Activated T-helper 1 cell treated with anti-CD3 and anti-CD28 coated beads, Interleukin-2, amount 50 U/mL, for 16 hours (primary cell): ENCODE results near the gene IGFL3.
"Not testable (repeated sequence)": the region's sequence is repeated elsewhere in the genome, so short reads cannot be mapped to it uniquely, and the experiment has no call there.

Experiments
- DNase-seq, 2 donors: peaks; one replicate each; pipeline ENCODE4 v3.0.0-alpha.2; 2020; ENCODE audit warnings: low read depth in 1 of 2, low spot score in 1 of 2

IGFL3 gene

DNA sequence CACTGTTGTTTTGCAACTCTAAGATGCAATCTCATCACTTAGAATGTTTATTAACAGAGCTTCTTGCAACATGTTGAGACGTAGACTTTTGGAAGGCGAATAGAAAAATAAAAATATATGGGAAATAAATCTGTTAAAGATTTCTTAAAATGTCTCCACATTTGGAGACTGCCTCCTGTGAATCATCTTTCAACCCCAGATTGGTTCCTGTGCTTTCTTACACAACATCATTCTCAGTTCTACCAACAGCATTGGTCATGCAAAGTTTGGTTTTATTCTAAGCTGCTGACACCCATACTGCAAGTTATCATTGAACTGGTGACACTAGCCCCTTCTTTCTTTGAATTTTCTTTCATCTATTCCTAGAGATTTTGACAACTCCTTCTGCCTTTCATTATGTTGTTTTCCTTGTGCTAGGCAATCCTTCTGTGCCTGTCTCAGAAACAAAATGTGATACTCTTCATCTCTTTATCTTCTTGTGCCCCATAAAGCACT, 1.6 kb upstream of the IGFL3 start:
- no peak for DNase-seq

GRCh38 chr19:46125447-46125846, 959 bp upstream of the IGFL3 start:
- DNase-seq, result no peak

DNA sequence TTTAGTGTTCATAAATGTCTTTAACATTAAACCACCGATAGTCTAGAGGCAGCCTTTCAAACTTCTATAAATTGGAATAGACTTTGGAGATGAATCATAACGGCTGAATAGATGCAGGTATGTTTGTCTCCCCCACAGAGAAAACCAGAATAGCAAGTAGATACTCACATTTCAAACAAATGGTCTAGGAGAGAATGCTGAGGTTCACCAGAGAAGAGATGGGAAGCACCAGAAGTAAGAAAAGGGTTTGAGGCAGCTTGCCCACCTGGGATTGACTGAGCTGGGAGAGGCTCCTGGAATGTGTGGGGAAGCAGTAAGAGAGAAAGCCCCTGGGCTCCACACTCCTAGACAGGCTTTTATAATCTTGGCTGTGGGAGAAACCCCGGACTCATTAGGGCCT, 6.4 kb downstream of the IGFL3 start:
- no peak for DNase-seq

DNA sequence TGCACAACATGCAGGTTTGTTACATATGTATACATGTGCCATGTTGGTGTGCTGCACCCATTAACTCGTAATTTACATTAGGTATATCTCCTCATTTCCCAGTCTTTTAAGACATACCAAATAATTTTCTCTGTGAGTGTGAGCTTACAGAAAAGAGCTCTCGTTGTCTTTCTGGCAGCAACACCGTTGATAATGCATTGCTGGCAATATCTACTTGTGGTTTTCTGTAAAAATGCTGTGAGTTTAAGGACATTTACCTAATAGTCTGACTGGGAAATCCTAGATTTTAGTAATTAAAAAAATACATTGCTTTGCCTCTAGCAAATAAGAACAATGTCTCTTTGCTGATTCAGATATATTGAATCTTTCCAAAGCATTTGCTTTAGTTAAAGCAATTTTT, 8.4 kb downstream of the IGFL3 start:
- DNase-seq, result no peak

DNA sequence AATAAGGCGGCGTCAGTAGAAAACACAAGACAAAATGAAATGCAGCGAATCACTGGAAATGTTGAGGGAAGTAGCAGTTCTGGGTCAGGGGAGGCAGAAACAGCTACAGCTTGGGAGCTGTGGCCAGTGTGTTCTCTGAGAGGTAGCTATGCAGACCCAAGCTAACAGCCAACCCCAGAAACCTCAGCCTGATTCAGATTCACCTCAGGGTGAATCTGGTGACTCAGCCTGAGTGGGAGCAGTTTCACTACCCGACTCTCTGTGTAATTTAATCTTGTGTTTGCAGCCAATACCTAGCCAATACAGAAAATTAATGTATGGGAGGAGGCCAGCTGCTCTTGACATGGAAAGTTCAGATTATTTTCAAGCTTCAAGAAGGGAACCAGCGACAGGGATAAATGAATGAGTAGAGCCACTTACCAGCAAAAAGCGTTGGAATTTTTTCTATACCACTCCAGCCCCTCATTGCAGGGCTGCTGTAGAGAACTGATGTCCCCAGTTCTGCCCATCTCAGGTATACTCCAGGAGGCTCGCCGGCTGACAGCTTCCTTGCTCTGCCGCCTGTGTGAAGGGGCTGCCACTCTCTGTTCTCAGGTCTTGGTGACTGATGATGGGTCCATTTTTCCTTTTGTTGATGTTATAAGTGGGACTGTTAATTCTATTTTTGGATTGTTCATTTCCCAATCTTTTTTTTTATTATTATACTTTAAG, 8.9 kb downstream of the IGFL3 start:
- peak in 1 of 2 donors; percentile 5 for DNase-seq

DNA sequence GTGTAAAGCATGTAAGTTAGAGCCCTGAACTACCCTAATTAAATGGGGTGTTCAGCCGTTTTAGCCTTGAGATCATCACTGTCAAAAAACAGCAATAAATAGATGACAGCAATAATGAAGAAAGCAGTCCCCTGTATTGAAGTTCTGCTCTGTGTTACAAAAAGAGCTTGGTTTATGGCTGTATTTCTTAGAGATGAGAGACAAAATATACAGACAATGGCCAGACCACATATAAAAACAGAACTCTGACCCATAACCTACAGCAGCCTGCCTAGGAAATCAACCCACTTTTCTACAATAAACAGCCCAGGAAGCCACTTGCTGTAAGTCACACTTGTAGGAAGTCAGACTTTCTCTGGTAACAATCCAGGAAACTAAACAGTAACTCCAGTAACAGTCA, 10.8 kb downstream of the IGFL3 start:
- DNase-seq, result no peak

- DNase-seq, result no peak
These were observed 12.0 kb downstream of the IGFL3 start for GRCh38 chr19:46112527-46112926.

DNA sequence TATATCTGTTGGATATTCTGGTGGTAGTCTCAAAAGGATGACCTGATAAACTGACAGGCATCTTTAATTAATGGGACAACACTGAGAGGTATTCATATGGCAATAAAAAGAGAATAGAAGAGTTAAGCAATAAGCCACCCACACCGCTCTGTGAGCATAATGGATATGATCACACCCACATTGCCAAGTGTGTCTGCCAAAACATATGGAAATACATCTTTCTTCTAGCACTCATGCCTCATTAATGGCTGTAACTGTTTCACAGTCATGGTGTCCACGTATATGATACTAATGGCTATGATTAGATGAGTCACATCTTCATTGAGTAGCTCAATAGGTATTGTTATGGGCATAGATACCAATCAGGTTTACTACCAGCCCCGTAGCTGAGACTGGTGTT, 13.1 kb downstream of the IGFL3 start:
- no peak for DNase-seq

DNA sequence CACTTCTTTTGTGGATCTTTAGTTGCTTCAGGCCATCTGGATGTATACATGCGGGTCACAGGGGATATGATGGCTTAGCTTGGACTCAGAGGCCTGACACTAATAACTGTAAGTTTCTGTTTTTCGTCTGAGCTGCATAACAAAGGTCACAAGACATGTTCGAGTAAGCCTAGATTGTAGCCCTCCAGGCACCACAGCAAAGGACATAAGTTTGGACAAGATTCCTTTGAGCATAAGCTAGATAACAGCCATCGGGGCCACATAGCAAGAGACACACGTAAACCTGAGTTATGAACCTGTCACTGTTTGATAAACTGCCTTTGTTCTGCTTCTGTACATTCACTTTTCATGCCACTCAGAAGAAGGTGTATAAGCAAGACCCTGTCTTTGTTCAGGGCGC, 14.6 kb downstream of the IGFL3 start:
- no peak for DNase-seq

DNA sequence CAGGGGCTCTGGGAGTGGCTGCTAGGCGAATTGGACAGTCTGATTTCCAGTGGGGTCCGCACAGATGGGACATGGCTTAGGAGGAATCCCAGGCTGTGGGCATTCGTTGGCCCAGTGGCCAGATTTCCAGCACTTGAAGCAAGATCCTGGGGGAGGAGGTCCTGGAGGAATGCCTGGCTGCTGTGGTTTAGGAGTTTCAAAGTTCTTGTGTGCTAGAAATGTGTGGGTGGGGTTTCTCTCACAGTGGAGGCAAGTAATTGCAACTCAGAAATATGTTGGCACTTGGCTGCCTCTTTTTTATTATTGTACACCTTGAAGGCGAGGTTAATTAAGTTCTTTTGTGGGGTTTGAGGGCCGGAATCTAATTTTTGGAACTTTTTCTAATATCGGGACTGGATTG, 17.1 kb downstream of the IGFL3 start:
- DNase-seq, result no peak

DNA sequence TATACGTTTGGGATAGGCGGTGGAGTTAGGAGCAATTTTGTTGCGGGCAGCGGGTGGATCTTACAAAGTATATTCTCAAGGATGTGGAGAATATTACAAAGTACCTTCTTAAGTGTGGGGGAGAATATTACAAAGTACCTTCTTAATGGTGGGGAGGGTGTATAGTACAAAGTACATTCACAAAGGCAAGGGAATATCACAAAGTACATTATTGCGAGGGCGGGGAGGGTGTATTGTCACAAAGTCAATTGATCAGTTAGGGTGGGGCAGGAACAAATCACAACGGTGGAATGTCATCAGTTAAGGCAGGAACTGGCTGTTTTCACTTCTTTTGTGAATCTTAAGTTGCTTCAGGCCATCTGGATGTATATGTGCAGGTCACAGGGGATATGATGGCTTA, 22.2 kb downstream of the IGFL3 start:
- DNase-seq, result not testable (repeated sequence)

DNA sequence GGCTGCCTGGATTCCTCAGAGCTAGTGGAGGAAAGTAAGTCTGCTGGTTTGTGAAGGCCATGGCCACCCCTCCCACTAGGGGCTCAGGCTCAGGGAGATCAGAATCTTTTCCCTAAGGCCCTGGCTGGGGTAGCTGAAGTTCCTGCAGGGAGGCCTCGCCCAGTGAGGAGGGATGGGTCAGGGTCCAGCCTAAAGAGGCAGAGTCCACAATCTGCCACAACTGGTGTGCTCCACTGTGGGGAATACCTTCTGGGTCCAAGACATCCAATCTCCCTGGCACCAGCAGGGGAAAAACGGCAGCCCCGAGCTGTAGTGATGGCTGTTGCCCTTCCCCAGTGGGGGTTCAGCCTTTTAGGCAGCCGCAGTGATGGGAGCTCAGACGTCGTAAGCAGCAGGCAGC, 23.2 kb downstream of the IGFL3 start:
- DNase-seq, result no peak

DNA sequence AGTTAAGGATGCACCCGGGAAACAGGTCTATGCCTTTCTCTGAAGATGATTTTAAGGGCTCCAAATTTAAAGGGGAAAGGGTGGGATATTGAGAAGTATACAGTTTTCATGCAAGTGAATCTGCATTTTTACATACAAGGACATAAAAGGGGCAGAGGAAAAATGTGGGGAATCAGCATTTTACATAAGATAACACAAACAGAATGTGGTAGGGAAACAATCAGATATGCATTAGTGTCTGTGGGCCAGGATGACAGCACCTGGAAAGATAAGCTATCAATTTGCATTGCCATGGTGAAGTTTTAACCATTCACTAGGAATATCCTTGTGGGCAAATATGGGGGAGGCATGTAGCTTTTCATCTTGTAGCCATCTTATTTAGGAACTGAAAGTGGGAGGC, 24.1 kb downstream of the IGFL3 start:
- DNase-seq, result no peak

- no peak for DNase-seq
These were observed 34.0 kb downstream of the IGFL3 start for GRCh38 chr19:46090444-46090843.

- no peak for DNase-seq
These were observed 35.1 kb downstream of the IGFL3 start for GRCh38 chr19:46089432-46089831.

GRCh38 chr19:46088101-46088500, 36.4 kb downstream of the IGFL3 start:
- DNase-seq, result no peak

GRCh38 chr19:46085888-46086287, 38.6 kb downstream of the IGFL3 start:
- no peak for DNase-seq

DNA sequence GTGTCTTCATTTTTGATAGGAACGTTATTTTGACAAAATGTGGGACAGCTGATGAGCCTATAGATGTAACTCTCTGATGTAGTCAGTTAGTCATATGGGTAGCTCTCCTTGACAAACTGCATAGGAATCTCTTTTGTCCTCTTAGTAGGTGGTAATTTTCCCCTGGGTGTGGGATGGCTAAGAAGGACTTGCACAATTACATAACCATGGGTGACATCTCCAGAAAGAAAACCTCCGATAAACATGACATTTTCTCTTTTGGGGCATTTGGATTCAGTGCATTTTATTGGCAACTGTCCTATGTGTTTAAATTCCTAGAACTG, 41.8 kb downstream of the IGFL3 start:
- DNase-seq, result no peak

GRCh38 chr19:46081928-46082727, 42.4 kb downstream of the IGFL3 start:
- DNase-seq, result no peak

DNA sequence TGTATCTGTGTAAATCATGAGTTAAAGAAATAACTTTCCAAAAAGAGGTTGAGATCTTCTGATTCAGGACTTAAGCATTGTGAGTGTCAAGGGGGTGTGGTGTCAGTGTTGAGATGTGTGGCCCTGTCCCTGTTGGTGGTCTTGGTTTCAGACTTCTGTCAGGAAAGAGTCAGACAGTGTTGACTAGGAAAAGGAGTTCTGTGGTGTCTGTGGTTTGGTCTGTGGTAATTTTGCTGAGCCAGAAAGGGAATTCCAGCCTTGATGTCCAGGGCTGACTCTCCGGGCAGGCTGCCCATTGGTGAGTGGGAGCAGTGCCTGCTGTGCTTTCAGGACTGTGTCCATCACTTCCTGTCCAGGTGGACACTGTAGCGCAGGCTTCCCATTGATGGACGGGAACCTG, 43.9 kb downstream of the IGFL3 start:
- DNase-seq, result no peak

GRCh38 chr19:46079576-46079975, 44.9 kb downstream of the IGFL3 start:
- no peak for DNase-seq

DNA sequence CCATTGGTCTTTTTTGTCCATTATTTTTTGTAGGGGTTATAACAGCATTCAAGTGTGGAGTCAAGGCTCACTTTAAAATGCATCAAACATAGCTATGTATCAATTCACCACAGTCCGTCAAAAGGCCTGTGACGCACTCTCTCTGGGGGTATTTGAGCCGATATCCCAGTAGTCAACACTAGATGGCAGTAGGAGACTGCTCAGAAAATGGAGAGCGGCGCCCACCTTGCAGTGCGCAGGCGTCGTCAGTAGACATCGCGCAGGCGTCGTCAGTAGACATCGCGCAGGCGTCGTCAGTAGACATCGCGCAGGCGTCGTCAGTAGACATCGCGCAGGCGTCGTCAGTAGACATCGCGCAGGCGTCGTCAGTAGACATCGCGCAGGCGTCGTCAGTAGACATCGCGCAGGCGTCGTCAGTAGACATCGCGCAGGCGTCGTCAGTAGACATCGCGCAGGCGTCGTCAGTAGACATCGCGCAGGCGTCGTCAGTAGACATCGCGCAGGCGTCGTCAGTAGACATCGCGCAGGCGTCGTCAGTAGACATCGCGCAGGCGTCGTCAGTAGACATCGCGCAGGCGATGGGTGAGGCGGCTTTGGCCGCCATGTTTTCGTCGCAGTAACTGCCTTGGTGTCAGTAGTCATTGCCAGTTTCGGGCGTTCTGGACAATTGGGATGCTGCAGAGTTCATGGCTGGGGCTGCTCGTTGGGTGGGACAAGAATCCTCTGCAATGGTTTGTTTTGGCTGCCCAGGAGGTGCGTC, 45.7 kb downstream of the IGFL3 start:
- DNase-seq, result not testable (repeated sequence)
